Stimulated activated effector memory CD8-positive, alpha-beta T cell treated with anti-CD3 and anti-CD28 coated beads, Interleukin-12 subunit alpha, Interleukin-12 subunit beta, amount 100 ng/mL, for 72 hours (primary cell): ENCODE measurements around the gene SH3TC2.
A peak's percentile ranks its signal among the peaks of the same experiment; 100 is the strongest.

Experiments used
- ATAC-seq: fragments of 150-1000 bp; cut with Tn5 transposase; 2 replicates; pipeline ENCODE4 v1.10.0; 2021
- DNase-seq, 2 donors: peaks; one replicate each; pipeline ENCODE4 v3.0.0; 2021 to 2022; ENCODE audit warnings: low spot score in 2 of 2
- H3K27ac Mint-ChIP-seq: one replicate; pipeline ENCODE4 v1.8.0; 2022; ENCODE audit warnings: mild to moderate bottlenecking, mixed read lengths
- H3K36me3 Mint-ChIP-seq: one replicate; pipeline ENCODE4 v1.8.0; 2022; ENCODE audit warnings: mild to moderate bottlenecking, mixed read lengths
- H3K4me1 Mint-ChIP-seq: one replicate; pipeline ENCODE4 v1.8.0; 2022; ENCODE audit warnings: mixed read lengths
- H3K4me3 Mint-ChIP-seq: one replicate; pipeline ENCODE4 v1.8.0; 2022; ENCODE audit warnings: mild to moderate bottlenecking, mixed read lengths
- H3K9me3 Mint-ChIP-seq: one replicate; pipeline ENCODE4 v1.8.0; 2022; ENCODE audit warnings: mixed read lengths

The SH3TC2 gene

GRCh38 chr5:149004559-149004958, 58.3 kb downstream of the SH3TC2 start:
- Mint-ChIP-seq H3K4me3 (no peak overlapping the region), H3K4me1 (peaks cover 6% of the 10 kb centered on the region), H3K36me3 (no peaks in the 10 kb centered on the region), H3K27ac (peak overlapping the region; percentile 50), H3K9me3 (no peaks in the 10 kb centered on the region)
- ATAC-seq (no peak), DNase-seq (no peak)

- DNase-seq (no peak), ATAC-seq (peak; percentile 40)
- Mint-ChIP-seq H3K36me3 (no peaks in the 10 kb centered on the region), H3K9me3 (no peaks in the 10 kb centered on the region), H3K4me3 (no peak overlapping the region), H3K4me1 (peaks cover 6% of the 10 kb centered on the region), H3K27ac (no peak overlapping the region)
Observed at GRCh38 chr5:149002761-149003689, 59.8 kb downstream of the SH3TC2 start.

GRCh38 chr5:149002053-149002452, 60.8 kb downstream of the SH3TC2 start:
- Mint-ChIP-seq H3K4me1 (peaks cover 6% of the 10 kb centered on the region), H3K36me3 (no peaks in the 10 kb centered on the region), H3K27ac (no peak overlapping the region), H3K9me3 (no peaks in the 10 kb centered on the region), H3K4me3 (no peak overlapping the region)
- ATAC-seq (no peak), DNase-seq (no peak)

- Mint-ChIP-seq H3K4me3 (no peak overlapping the region), H3K27ac (no peak overlapping the region), H3K9me3 (no peaks in the 10 kb centered on the region), H3K4me1 (peaks cover 6% of the 10 kb centered on the region), H3K36me3 (no peaks in the 10 kb centered on the region)
- no peak for DNase-seq
- ATAC-seq, result no peak
Observed at GRCh38 chr5:149001162-149001561, 61.7 kb downstream of the SH3TC2 start.

GRCh38 chr5:148999741-149000140, 63.1 kb downstream of the SH3TC2 start:
- Mint-ChIP-seq H3K36me3 (no peaks in the 10 kb centered on the region), H3K9me3 (no peaks in the 10 kb centered on the region), H3K27ac (no peak overlapping the region), H3K4me3 (no peak overlapping the region), H3K4me1 (no peaks in the 10 kb centered on the region)
- DNase-seq (no peak), ATAC-seq (no peak)

- H3K36me3 Mint-ChIP-seq, result no peaks in the 10 kb centered on the region
- no peaks in the 10 kb centered on the region for H3K9me3 Mint-ChIP-seq
- H3K27ac Mint-ChIP-seq, result no peak overlapping the region
- H3K4me3 Mint-ChIP-seq, result no peak overlapping the region
- peak; percentile 11 to 55 for DNase-seq
- ATAC-seq, result peak; percentile 73
- no peaks in the 10 kb centered on the region for H3K4me1 Mint-ChIP-seq
Observed at GRCh38 chr5:148998174-148998797, 64.6 kb downstream of the SH3TC2 start.

GRCh38 chr5:148996270-148996669, 66.6 kb downstream of the SH3TC2 start:
- Mint-ChIP-seq H3K36me3 (no peaks in the 10 kb centered on the region), H3K4me3 (no peak overlapping the region), H3K4me1 (no peaks in the 10 kb centered on the region), H3K27ac (no peak overlapping the region), H3K9me3 (no peaks in the 10 kb centered on the region)
- DNase-seq (no peak), ATAC-seq (no peak)

- H3K36me3 Mint-ChIP-seq, result no peaks in the 10 kb centered on the region
- H3K9me3 Mint-ChIP-seq, result no peaks in the 10 kb centered on the region
- no peak overlapping the region for H3K27ac Mint-ChIP-seq
- ATAC-seq (no peak), DNase-seq (no peak)
- H3K4me1 Mint-ChIP-seq, result no peaks in the 10 kb centered on the region
- no peak overlapping the region for H3K4me3 Mint-ChIP-seq
Observed at GRCh38 chr5:148995791-148996190, 67.1 kb downstream of the SH3TC2 start.

GRCh38 chr5:148993283-148993936, 69.5 kb downstream of the SH3TC2 start:
- DNase-seq, result no peak
- H3K27ac Mint-ChIP-seq, result no peak overlapping the region
- ATAC-seq, result no peak
- H3K4me1 Mint-ChIP-seq, result no peaks in the 10 kb centered on the region
- H3K9me3 Mint-ChIP-seq, result no peaks in the 10 kb centered on the region
- H3K36me3 Mint-ChIP-seq, result no peaks in the 10 kb centered on the region
- no peak overlapping the region for H3K4me3 Mint-ChIP-seq

- H3K27ac Mint-ChIP-seq, result no peak overlapping the region
- DNase-seq, result no peak
- ATAC-seq, result no peak
- H3K36me3 Mint-ChIP-seq, result peaks cover 6% of the 10 kb centered on the region
- no peaks in the 10 kb centered on the region for H3K9me3 Mint-ChIP-seq
- H3K4me3 Mint-ChIP-seq, result no peak overlapping the region
- H3K4me1 Mint-ChIP-seq, result peaks cover 7% of the 10 kb centered on the region
Observed at GRCh38 chr5:148992265-148992664, 70.6 kb downstream of the SH3TC2 start.

GRCh38 chr5:148991566-148991965, 71.3 kb downstream of the SH3TC2 start:
- DNase-seq (no peak), ATAC-seq (no peak)
- Mint-ChIP-seq H3K27ac (no peak overlapping the region), H3K9me3 (no peaks in the 10 kb centered on the region), H3K4me3 (no peak overlapping the region), H3K36me3 (peaks cover 7% of the 10 kb centered on the region), H3K4me1 (peaks cover 8% of the 10 kb centered on the region)

GRCh38 chr5:148990817-148991216, 72.0 kb downstream of the SH3TC2 start:
- no peak for ATAC-seq
- H3K4me1 Mint-ChIP-seq, result peaks cover 8% of the 10 kb centered on the region
- no peak overlapping the region for H3K4me3 Mint-ChIP-seq
- H3K9me3 Mint-ChIP-seq, result no peaks in the 10 kb centered on the region
- H3K27ac Mint-ChIP-seq, result no peak overlapping the region
- DNase-seq, result no peak
- H3K36me3 Mint-ChIP-seq, result peaks cover 7% of the 10 kb centered on the region

- peaks cover 7% of the 10 kb centered on the region for H3K36me3 Mint-ChIP-seq
- no peak for DNase-seq
- peaks cover 8% of the 10 kb centered on the region for H3K4me1 Mint-ChIP-seq
- no peak for ATAC-seq
- no peak overlapping the region for H3K4me3 Mint-ChIP-seq
- no peak overlapping the region for H3K27ac Mint-ChIP-seq
- no peaks in the 10 kb centered on the region for H3K9me3 Mint-ChIP-seq
Observed at GRCh38 chr5:148989567-148989966, 73.3 kb downstream of the SH3TC2 start.

- ATAC-seq (no peak), DNase-seq (no peak)
- no peak overlapping the region for H3K4me3 Mint-ChIP-seq
- H3K27ac Mint-ChIP-seq, result peak overlapping the region; percentile 54
- peaks cover 3% of the 10 kb centered on the region for H3K9me3 Mint-ChIP-seq
- H3K4me1 Mint-ChIP-seq, result peaks cover 8% of the 10 kb centered on the region
- peaks cover 7% of the 10 kb centered on the region for H3K36me3 Mint-ChIP-seq
Observed at GRCh38 chr5:148988328-148988727, 74.5 kb downstream of the SH3TC2 start.

- DNase-seq, result no peak
- Mint-ChIP-seq H3K9me3 (peaks cover 3% of the 10 kb centered on the region), H3K4me1 (peaks cover 8% of the 10 kb centered on the region), H3K27ac (no peak overlapping the region), H3K4me3 (no peak overlapping the region), H3K36me3 (peaks cover 7% of the 10 kb centered on the region)
- ATAC-seq, result no peak
Observed at GRCh38 chr5:148986636-148987035, 76.2 kb downstream of the SH3TC2 start.
